NOMO-1 (cell line): ENCODE results near the gene AFTPH.

Source experiments
- DNase-seq, 2 experiments: peaks; one replicate each; lab custom pipeline; 2025; ENCODE audit not compliant: unreplicated experiment in 2 of 2; lab: John Stamatoyannopoulos, UW

Gene AFTPH

GRCh38 chr2:64582774-64583340, 58.7 kb downstream of the AFTPH start:
- DNase-seq: no peak

- no peak for DNase-seq
Observed at GRCh38 chr2:64586054-64586453, 61.9 kb downstream of the AFTPH start.

- DNase-seq: peak; percentile 62 to 80
Observed at GRCh38 chr2:64586883-64587481, 62.9 kb downstream of the AFTPH start.

DNA sequence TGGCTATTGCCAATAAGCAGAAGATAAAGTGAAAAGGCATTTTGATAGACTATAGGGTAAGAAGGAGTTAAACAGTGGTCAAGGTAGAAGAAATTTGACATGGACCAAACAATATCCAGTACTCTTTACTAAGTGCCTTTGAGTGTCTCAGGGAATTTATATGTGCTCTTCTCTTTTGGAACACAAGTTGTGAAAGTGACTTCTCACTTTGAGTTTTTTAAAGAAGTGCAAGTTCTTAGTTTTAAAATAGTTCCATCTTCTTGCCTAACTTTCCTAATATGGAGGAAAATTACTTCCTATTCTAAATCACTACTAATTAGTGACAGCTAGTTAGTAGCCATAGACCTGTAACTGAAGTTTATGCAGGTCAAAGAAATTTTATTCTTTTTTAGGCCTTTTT, 63.4 kb downstream of the AFTPH start:
- peak; percentile 49 to 91 for DNase-seq

GRCh38 chr2:64591188-64591587, 67.1 kb downstream of the AFTPH start:
- no peak for DNase-seq

DNA sequence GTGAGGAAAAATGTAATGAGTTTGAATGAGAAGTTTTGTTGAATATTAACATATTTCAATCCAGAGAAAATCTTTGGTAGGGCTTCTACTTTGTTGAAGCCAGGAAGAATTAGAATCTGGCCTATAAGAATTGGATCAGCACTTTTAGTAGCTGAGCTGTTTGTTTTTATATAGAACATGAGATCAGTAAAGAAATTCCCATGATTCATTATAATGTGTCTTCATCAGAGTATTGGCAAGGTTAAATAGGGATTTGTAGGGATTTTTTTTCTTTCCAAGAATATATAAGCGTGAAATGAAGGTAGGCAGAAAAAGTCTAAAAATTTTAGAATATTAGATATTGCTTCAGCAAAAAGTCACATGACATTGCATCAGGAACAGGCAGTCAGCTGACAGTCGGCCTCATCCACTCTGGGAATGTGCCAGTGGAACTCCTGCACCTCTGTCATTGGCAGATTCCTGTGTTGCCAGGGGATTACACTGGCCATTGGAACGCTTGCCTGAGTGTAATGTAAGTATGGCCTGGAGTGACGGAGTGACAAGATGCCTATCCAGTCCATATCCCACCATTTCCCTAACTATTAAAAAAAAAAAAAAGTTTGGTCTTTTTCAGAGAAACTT, 69.0 kb downstream of the AFTPH start:
- no peak for DNase-seq

DNA sequence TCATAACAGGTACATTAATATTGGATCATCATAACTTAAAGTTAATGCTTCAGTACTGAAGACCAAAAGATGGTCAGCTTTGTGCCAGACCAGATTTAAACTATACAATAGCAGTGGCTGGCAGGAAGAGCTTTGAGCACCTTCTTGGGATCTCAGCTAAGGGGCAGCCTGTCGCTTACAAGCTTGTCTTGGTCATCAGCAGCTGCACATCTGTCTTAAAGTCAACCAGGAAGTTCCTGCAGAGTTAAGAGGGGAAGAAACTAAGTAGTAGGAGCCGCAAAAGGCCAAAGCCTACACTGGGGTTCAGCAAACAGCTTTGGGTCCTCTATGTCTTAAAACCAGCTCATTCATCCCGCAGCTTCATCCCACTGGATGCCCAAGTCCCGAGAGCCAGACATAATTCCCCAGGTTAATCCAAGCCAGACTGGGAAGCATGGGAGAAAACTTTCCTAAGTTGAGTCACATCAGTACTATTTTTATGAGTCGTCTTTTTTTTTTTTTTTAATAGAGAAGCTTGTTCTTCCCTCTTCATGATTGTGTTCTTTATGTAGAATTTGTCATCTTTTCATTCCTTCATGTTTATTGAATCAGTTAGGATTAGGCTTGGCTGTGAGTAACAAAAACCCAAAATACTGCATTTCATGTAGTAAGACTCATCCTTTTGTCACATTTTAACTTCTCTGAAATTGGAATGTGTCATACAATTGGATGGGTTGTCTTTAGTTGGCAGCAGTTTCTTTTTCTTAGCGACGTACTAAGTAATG, 70.3 kb downstream of the AFTPH start:
- peak in 1 of 2 experiments; percentile 10 for DNase-seq

- no peak for DNase-seq
Observed at GRCh38 chr2:64595397-64596176, 71.5 kb downstream of the AFTPH start.

GRCh38 chr2:64598226-64598625, 74.1 kb downstream of the AFTPH start:
- no peak for DNase-seq

DNA sequence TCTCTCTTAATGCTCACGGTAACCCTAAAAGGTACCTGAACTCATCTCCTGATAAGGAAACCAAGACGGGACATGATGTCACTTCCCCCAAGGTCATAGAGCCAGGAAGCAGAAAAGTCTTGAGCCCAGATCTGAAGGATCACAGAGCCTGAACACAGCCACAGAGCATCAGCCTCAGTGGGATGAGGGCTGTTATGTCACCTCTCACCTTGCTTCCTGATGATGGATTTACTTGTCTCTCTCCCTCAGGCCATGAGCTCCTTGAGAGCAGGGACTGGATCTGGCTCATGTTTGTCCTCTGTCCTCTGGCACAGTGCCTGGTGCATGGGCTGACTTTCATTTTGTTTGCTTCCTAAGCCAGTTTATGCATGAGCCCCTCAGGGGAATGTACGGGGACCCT, 75.3 kb downstream of the AFTPH start:
- no peak for DNase-seq

GRCh38 chr2:64601034-64601754, 77.1 kb downstream of the AFTPH start:
- no peak for DNase-seq

GRCh38 chr2:64601785-64602391, 77.8 kb downstream of the AFTPH start:
- no peak for DNase-seq

- no peak for DNase-seq
Observed at GRCh38 chr2:64602436-64602835, 78.3 kb downstream of the AFTPH start.

GRCh38 chr2:64604155-64604554, 80.0 kb downstream of the AFTPH start:
- no peak for DNase-seq

DNA sequence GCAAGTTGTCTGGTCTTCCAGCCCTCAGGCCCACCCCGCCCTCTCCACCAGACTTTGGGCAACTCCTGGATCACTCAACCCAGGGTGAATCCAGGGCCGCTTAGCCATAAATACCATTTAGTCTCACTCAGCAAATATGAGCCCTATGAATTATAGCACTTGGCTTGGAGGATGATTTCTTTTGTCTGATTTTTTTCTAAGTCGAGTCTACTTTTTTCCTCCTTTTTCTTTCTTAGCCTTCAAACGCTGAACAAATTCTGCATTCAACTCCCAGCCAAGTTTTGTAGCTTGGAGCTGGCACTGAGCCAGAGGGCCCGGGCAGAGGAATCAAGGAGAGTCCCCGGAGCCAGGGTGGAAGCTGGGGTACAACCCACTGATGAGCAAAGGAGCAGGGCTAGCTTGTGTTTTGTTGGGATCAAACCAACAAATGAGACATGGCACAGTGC, 80.9 kb downstream of the AFTPH start:
- no peak for DNase-seq

DNA sequence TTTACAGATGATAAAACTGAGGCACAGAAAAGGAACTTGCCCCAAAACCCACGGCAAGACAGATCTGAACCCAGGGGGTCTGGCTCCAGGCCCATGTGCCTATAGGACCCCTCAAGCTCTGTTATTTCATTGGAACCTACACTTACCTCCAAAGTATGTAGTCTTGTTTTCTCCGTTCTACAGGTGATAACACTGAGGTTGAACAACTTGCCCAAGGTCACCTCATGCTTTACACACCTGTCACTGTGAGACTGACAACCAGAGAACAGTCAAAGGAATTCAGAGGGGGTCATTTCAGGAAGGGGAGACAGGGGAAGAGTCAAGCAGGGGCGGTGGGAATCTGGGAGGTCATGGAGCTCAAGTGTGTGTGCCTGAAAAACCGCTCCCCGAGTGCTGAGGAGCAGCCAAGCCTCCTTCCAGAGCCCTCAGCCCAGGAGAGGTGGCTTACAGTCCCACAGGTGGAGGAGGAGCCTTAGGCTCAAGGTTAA, 81.9 kb downstream of the AFTPH start:
- no peak for DNase-seq

- peak; percentile 94 to 96 for DNase-seq
Observed at GRCh38 chr2:64606479-64607363, 82.6 kb downstream of the AFTPH start.

- no peak for DNase-seq
Observed at GRCh38 chr2:64607381-64608304, 83.5 kb downstream of the AFTPH start.
